Measurements from ENCODE around the gene PLXNB1.

DNA sequence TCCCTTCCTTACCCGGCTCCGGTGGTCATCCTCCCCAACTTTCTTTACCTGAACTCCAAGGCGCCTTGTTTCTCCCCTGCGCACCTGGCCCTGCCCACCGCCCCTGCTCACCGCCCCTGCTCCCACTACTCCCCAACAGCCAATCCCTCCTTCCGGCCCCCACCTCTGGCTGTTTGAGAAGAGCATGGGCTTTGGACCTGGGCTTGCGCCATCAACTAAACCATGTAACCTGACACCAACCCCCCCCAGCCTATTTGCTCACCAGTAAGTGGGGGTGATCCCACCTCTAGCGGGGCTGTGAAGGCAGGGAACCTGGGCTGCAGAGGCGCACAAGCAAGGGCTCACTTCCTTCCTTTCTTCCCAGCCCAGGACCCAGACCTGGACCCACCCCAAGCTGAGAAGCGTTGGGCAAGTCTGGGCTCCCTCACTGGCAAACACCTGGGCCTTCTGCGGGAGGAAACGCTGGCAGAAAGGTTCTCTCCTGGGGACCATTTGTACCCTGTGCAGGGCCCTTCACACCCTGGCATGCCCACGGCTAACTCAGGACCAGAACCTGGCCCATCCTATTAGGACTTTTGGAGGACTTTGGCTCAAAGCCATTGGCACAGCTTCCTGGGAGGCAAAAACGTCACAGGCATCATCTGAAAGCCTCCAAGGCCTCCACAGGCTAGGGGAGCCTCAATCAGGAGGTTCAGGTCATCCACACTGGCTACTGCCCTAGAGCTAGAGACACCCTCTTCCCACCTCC is at the start of gene PLXNB1:
- TF ChIP-seq, protein P1, sequence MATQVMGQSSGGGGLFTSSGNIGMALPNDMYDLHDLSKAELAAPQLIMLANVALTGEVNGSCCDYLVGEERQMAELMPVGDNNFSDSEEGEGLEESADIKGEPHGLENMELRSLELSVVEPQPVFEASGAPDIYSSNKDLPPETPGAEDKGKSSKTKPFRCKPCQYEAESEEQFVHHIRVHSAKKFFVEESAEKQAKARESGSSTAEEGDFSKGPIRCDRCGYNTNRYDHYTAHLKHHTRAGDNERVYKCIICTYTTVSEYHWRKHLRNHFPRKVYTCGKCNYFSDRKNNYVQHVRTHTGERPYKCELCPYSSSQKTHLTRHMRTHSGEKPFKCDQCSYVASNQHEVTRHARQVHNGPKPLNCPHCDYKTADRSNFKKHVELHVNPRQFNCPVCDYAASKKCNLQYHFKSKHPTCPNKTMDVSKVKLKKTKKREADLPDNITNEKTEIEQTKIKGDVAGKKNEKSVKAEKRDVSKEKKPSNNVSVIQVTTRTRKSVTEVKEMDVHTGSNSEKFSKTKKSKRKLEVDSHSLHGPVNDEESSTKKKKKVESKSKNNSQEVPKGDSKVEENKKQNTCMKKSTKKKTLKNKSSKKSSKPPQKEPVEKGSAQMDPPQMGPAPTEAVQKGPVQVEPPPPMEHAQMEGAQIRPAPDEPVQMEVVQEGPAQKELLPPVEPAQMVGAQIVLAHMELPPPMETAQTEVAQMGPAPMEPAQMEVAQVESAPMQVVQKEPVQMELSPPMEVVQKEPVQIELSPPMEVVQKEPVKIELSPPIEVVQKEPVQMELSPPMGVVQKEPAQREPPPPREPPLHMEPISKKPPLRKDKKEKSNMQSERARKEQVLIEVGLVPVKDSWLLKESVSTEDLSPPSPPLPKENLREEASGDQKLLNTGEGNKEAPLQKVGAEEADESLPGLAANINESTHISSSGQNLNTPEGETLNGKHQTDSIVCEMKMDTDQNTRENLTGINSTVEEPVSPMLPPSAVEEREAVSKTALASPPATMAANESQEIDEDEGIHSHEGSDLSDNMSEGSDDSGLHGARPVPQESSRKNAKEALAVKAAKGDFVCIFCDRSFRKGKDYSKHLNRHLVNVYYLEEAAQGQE (IDR thresholded peaks at IDR 0.05; ENCODE audit: insufficient replicate concordance, low read depth) = no peak
- TF ChIP-seq GABPA (IDR thresholded peaks at IDR 0.05; ENCODE audit: low read depth) (no peak), POLR2AphosphoS5 (IDR thresholded peaks at IDR 0.05; ENCODE audit: low read depth) (no peak)
- TF ChIP-seq, protein P2, sequence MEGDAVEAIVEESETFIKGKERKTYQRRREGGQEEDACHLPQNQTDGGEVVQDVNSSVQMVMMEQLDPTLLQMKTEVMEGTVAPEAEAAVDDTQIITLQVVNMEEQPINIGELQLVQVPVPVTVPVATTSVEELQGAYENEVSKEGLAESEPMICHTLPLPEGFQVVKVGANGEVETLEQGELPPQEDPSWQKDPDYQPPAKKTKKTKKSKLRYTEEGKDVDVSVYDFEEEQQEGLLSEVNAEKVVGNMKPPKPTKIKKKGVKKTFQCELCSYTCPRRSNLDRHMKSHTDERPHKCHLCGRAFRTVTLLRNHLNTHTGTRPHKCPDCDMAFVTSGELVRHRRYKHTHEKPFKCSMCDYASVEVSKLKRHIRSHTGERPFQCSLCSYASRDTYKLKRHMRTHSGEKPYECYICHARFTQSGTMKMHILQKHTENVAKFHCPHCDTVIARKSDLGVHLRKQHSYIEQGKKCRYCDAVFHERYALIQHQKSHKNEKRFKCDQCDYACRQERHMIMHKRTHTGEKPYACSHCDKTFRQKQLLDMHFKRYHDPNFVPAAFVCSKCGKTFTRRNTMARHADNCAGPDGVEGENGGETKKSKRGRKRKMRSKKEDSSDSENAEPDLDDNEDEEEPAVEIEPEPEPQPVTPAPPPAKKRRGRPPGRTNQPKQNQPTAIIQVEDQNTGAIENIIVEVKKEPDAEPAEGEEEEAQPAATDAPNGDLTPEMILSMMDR (IDR thresholded peaks at IDR 0.05; ENCODE audit: insufficient read depth, low read length) = no peak

All from HL-60 (cell line).